DOHH2 (cell line): Measurements from ENCODE around the gene SULF2.

Source experiments
- EZH2phosphoT487 ChIP-seq: fragments of 200-600 bp; sonication (generic); IDR thresholded peaks from 2 replicates; pipeline ENCODE4 v1.6.1; 2017; ENCODE audit warnings: borderline replicate concordance, mild to moderate bottlenecking, antibody characterized with exemption, low read length, moderate library complexity, mixed read lengths
- TF ChIP-seq, protein P1 (sequence below): fragments of 200-600 bp; sonication (generic); IDR thresholded peaks from one replicate; pipeline ENCODE4 v1.5.1; 2014; ENCODE audit warnings: antibody characterized with exemption, mild to moderate bottlenecking, low read depth, low read length; ENCODE audit not compliant: poor library complexity, severe bottlenecking

DNA sequence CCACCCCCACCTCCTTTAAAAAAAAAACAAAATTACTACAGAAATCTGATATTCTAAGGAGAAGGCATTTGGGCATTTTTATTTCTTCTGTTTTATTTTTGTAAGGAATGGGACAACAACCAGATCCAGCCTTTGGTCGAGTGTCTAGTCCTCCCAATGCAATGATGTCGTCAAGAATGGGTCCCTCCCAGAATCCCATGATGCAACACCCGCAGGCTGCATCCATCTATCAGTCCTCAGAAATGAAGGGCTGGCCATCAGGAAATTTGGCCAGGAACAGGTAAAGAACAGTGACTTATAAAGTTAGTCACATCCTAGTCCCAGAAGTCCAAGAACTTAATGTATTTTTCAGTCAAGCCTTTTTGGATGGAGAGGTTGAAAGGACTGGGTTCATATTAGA lies 133.0 kb downstream of the SULF2 start:
- TF ChIP-seq, protein P1, sequence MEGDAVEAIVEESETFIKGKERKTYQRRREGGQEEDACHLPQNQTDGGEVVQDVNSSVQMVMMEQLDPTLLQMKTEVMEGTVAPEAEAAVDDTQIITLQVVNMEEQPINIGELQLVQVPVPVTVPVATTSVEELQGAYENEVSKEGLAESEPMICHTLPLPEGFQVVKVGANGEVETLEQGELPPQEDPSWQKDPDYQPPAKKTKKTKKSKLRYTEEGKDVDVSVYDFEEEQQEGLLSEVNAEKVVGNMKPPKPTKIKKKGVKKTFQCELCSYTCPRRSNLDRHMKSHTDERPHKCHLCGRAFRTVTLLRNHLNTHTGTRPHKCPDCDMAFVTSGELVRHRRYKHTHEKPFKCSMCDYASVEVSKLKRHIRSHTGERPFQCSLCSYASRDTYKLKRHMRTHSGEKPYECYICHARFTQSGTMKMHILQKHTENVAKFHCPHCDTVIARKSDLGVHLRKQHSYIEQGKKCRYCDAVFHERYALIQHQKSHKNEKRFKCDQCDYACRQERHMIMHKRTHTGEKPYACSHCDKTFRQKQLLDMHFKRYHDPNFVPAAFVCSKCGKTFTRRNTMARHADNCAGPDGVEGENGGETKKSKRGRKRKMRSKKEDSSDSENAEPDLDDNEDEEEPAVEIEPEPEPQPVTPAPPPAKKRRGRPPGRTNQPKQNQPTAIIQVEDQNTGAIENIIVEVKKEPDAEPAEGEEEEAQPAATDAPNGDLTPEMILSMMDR = no peak
- TF ChIP-seq EZH2phosphoT487 = no peak
